Measurements from ENCODE around the gene DENND4A. TPM values are rescaled to one million over a fixed set of nuclear protein-coding genes. Genes with fewer than 3 reads are reported as not detected.
"Not testable (repeated sequence)": the region's sequence is repeated elsewhere in the genome, so short reads cannot be mapped to it uniquely, and the experiment has no call there.

DENND4A gene
- total RNA-seq, 4 donors from 2014 or later: 16.5 to 40.4 (median 24.5) TPM

DNA sequence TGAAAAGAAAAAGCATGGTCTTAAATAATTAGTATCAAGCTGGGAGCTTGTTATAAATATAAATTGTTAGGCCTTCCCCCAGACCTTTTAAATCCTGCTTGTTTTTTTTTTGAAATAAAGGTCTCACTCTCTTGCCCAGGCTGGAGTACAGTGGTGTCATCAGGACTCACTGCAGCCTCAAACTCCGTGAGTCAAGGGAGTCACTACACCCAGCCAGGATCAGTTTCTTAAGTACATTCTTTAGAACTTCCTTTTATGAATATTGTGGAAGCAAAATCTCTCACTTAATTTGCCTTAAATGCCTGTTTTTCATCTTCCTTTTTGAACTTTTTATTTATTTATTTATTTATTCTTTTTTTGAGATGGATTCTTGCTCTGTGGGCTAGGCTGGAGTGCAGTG, 20.8 kb upstream of the DENND4A start:
- H3K27ac ChIP-seq: no peak overlapping the region
- H3K27me3 ChIP-seq: no peaks in the 10 kb centered on the region
- 89 to 97% methylated on average over 1 of the region's 1 CpG for WGBS, 2 donors (ENCODE audit: low coverage in 1 of 2)
- H3K36me3 ChIP-seq: no peaks in the 10 kb centered on the region
- DNase-seq: no peak
- intact Hi-C loops (cut with DNase I; ENCODE audit: low total_unique reads) (no loop called here), in situ Hi-C loops (cut with MboI; ENCODE audit: low pct_ligation_motif_present in 1 of 4, low pct_unique_long_range_greater_than_20kb in 1 of 4, low sequenced_read_pairs in 3 of 4) (no loop called here)
- H3K9me3 ChIP-seq: peaks cover 3 to 5% of the 10 kb centered on the region in 2 donors
- no peak overlapping the region for H3K4me3 ChIP-seq
- no peaks in the 10 kb centered on the region for H3K4me1 ChIP-seq
- no peak for TF ChIP-seq POLR2A (IDR thresholded peaks at IDR 0.05)
- TF ChIP-seq EP300 (IDR thresholded peaks at IDR 0.05; ENCODE audit: low read depth): no peak
- TF ChIP-seq POLR2AphosphoS5 (IDR thresholded peaks at IDR 0.05): no peak
- no peak for TF ChIP-seq CTCF (IDR thresholded peaks at IDR 0.05)

DNA sequence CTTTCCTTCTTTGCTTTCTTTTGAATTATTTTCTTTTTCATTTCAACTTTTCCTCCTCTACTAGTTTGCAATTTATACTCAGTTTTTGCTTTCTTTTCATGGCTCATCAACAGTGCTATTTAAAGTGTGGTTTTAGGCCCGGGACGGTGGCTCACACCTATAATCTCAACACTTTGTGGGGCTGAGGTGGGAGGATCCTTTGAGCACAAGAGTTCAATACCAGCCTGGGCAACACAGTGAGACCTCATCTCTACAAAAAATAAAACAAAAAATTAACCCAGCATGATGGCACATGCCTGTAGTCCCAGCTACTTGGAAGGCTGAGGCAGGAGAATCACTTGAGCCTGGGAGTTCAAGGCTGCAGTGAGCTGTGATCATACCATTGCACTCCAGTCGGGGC, 20.4 kb upstream of the DENND4A start:
- Histone ChIP-seq H3K27ac (no peak overlapping the region), H3K9me3 (peaks cover 3 to 5% of the 10 kb centered on the region in 2 donors), H3K4me1 (no peaks in the 10 kb centered on the region), H3K36me3 (no peaks in the 10 kb centered on the region), H3K27me3 (no peaks in the 10 kb centered on the region), H3K4me3 (no peak overlapping the region)
- intact Hi-C loops (cut with DNase I; ENCODE audit: low total_unique reads): no loop called here
- in situ Hi-C loops (cut with MboI; ENCODE audit: low pct_ligation_motif_present in 1 of 4, low pct_unique_long_range_greater_than_20kb in 1 of 4, low sequenced_read_pairs in 3 of 4): no loop called here
- DNase-seq: no peak
- no peak for TF ChIP-seq POLR2A (IDR thresholded peaks at IDR 0.05)
- TF ChIP-seq CTCF (IDR thresholded peaks at IDR 0.05): no peak
- TF ChIP-seq EP300 (IDR thresholded peaks at IDR 0.05; ENCODE audit: low read depth): no peak
- TF ChIP-seq POLR2AphosphoS5 (IDR thresholded peaks at IDR 0.05): no peak
- WGBS, 2 donors (ENCODE audit: low coverage in 1 of 2): 89 to 100% methylated on average over 2 to 3 of the region's 3 CpGs

DNA sequence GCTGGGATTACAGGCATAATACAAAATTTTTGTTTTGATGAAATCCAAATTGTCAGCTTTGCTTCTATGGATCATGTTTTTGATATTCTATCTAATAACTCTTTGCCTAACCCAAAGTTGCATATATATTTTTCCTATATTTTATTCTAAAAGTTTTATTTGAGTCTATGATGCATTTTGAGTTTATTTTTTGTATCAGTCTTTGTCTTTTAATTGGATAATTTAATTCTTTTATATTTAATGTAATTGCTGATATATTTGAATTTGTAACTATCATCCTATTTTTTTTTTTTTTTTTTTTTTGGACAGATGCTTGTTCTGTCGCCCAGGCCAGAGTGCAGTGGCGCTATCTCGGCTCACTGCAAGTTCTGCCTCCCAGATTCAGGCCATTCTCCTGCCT, 19.7 kb upstream of the DENND4A start:
- 100% methylated on average over 3 of the region's 3 CpGs for WGBS, 2 donors (ENCODE audit: low coverage in 1 of 2)
- intact Hi-C loops (cut with DNase I; ENCODE audit: low total_unique reads): no loop called here
- in situ Hi-C loops (cut with MboI; ENCODE audit: low pct_ligation_motif_present in 1 of 4, low pct_unique_long_range_greater_than_20kb in 1 of 4, low sequenced_read_pairs in 3 of 4): no loop called here
- peaks cover 3 to 5% of the 10 kb centered on the region in 2 donors for H3K9me3 ChIP-seq
- no peak overlapping the region for H3K4me3 ChIP-seq
- TF ChIP-seq POLR2AphosphoS5 (IDR thresholded peaks at IDR 0.05) (no peak), CTCF (IDR thresholded peaks at IDR 0.05) (no peak), EP300 (IDR thresholded peaks at IDR 0.05; ENCODE audit: low read depth) (no peak), POLR2A (IDR thresholded peaks at IDR 0.05) (no peak)
- no peak overlapping the region for H3K27ac ChIP-seq
- H3K4me1 ChIP-seq: no peaks in the 10 kb centered on the region
- no peaks in the 10 kb centered on the region for H3K27me3 ChIP-seq
- no peaks in the 10 kb centered on the region for H3K36me3 ChIP-seq
- no peak for DNase-seq

DNA sequence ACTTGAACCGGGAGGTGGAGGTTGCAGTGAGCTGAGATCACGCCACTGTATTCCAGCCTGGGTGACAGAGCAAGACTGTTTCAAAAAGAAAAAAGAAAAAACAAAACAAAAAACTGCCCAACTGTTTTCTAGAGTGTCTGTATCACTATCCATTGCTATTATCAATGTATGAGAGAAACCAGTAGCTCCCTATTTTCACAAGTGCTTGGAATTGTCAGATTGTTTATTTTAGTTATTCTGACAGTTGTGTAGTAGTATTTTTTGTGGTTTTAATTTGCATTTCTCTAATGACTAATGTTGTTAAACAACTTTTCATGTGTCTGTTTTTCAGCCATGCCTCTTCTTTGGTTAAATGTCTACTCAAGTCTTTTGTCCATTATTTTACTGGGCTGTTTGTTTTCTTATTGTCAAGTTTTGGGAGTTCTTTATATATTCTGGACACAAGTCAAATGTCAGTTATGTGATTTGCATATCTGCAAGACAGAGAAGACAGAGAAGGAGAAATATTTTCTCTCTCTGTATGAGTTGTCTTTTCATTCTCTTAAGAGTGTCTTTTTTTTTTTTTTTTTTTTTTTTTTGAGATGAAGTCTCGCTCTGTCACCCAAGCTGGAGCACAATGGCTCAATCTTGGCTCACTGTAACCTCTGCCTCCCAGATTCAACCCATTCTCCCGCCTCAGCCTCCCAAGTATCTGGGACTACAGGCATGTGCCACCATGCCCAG, 19.1 kb upstream of the DENND4A start:
- H3K27ac ChIP-seq; intact Hi-C loops (cut with DNase I; ENCODE audit: low total_unique reads); H3K9me3 ChIP-seq; H3K4me1 ChIP-seq; H3K4me3 ChIP-seq; H3K27me3 ChIP-seq; H3K36me3 ChIP-seq; DNase-seq; in situ Hi-C loops (cut with MboI; ENCODE audit: low pct_ligation_motif_present in 1 of 4, low pct_unique_long_range_greater_than_20kb in 1 of 4, low sequenced_read_pairs in 3 of 4): not testable (repeated sequence)
- WGBS, 2 donors (ENCODE audit: low coverage in 1 of 2): 87 to 100% methylated on average over 1 to 4 of the region's 4 CpGs

DNA sequence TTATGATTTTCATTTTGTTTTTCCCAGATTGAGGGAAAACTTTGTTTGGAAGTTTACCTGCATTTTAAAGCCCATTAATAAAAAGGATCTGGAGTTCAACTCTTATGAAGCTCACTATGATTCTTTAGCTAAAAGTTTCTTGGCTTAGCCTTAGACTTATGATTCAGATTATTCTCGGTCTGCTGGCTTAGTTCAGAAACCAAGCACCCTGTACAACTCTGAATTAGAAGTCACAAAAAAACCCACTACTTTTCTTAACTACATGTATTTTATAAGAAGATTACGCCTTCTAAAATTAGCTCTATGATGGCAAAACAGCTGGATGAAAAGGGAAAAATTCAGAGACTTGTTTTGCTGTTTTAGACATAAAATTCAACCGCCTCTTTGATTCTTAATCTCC, 14.3 kb upstream of the DENND4A start:
- no peak overlapping the region for H3K27ac ChIP-seq
- intact Hi-C loops (cut with DNase I; ENCODE audit: low total_unique reads): no loop called here
- WGBS, 2 donors (ENCODE audit: low coverage in 1 of 2): 51 to 86% methylated on average over 3 of the region's 3 CpGs
- in situ Hi-C loops (cut with MboI; ENCODE audit: low pct_ligation_motif_present in 1 of 4, low pct_unique_long_range_greater_than_20kb in 1 of 4, low sequenced_read_pairs in 3 of 4): no loop called here
- H3K4me3 ChIP-seq: no peak overlapping the region
- H3K27me3 ChIP-seq: no peaks in the 10 kb centered on the region
- DNase-seq: no peak
- no peaks in the 10 kb centered on the region for H3K9me3 ChIP-seq
- no peaks in the 10 kb centered on the region for H3K36me3 ChIP-seq
- no peak for TF ChIP-seq POLR2AphosphoS5 (IDR thresholded peaks at IDR 0.05)
- no peak for TF ChIP-seq CTCF (IDR thresholded peaks at IDR 0.05)
- no peak for TF ChIP-seq EP300 (IDR thresholded peaks at IDR 0.05; ENCODE audit: low read depth)
- TF ChIP-seq POLR2A (IDR thresholded peaks at IDR 0.05): no peak
- H3K4me1 ChIP-seq: peaks cover 0 to 4% (median 0%) of the 10 kb centered on the region in 4 donors

All from transverse colon (tissue), 4 donors.